Endothelial cell of umbilical vein (primary cell): ENCODE results near the gene CCDC66. TPM values are rescaled to one million over a fixed set of nuclear protein-coding genes. Genes with fewer than 3 reads are reported as not detected.

Source experiments
- BruUV-seq: library from RNA; stranded (reverse); fragments of 400-500 nt; replicated peaks from 2 replicates; lab custom pipeline; 2021; lab: Mats Ljungman, UMichigan
- CTCF ChIA-PET: fragments of 300-600, 350-600 bp; sonication (Branson Sonifier 250); formaldehyde crosslinking; loops from one replicate; lab custom pipeline; 2021; ENCODE audit warnings: antibody characterized with exemption, inconsistent platforms; lab: Charles Lee
- POLR2A ChIA-PET: fragments of 300-600, 350-600 bp; sonication (Branson Sonifier 250); formaldehyde crosslinking; loops from one replicate; lab custom pipeline; 2021; ENCODE audit warnings: antibody characterized with exemption, inconsistent platforms; lab: Charles Lee
- DNase-seq: peaks from one replicate; pipeline ENCODE4 v3.0.0-alpha.2; 2011; ENCODE audit warnings: low read depth, low spot score
- FAIRE-seq: peaks from 2 replicates; lab custom pipeline; 2011; peaks lifted over from hg19 to GRCh38; lab: Jason Lieb, UNC
- H2AFZ ChIP-seq: 2 replicates; pipeline ENCODE4 v1.6.0; 2012; ENCODE audit warnings: low read depth, low read length, control low read depth, inconsistent platforms
- H3K27ac ChIP-seq: 2 replicates; pipeline ENCODE4 v1.5.1; 2011; ENCODE audit warnings: low read depth, mild to moderate bottlenecking, control low read depth, low read length, moderate library complexity; ENCODE audit not compliant: insufficient read depth
- H3K27me3 ChIP-seq, 2 experiments: 2 replicates each; pipeline versions ENCODE4 v1.6.0 to v1.6.1; 2011; ENCODE audit warnings: low read length in 2 of 2, mixed read lengths in 1 of 2; ENCODE audit not compliant: control insufficient read depth in 2 of 2, insufficient read depth in 2 of 2
- H3K36me3 ChIP-seq, 2 experiments: 2 replicates in 1 of 2; 3 replicates in 1 of 2; pipeline ENCODE4 v1.5.1; 2011; ENCODE audit warnings: low read length in 2 of 2, mild to moderate bottlenecking in 1 of 2, moderate library complexity in 1 of 2; ENCODE audit not compliant: control insufficient read depth in 2 of 2, insufficient read depth in 2 of 2; ENCODE audit errors: extremely low read depth in 1 of 2
- H3K4me1 ChIP-seq: 3 replicates; pipeline ENCODE4 v1.5.1; 2011; ENCODE audit warnings: mild to moderate bottlenecking, low read length; ENCODE audit not compliant: control insufficient read depth, insufficient read depth; ENCODE audit errors: extremely low read depth
- H3K4me2 ChIP-seq: 2 replicates; pipeline ENCODE4 v1.6.1; 2011; ENCODE audit warnings: low read length, control low read depth, mixed read lengths; ENCODE audit not compliant: insufficient read depth
- H3K4me3 ChIP-seq, 3 experiments: fragments of 200-600 bp in 1 of 3; sonication (generic), shearing (Covaris generic) in 1 of 3; replicated peaks in 1 of 3; 2 replicates each; pipeline ENCODE4 v1.5.1; 2011 to 2016; ENCODE audit warnings: control low read depth in 3 of 3, low read length in 3 of 3, mild to moderate bottlenecking in 2 of 3, inconsistent platforms in 1 of 3, low read depth in 1 of 3, moderate library complexity in 1 of 3; ENCODE audit not compliant: insufficient read depth in 1 of 3
- H3K79me2 ChIP-seq: 2 replicates; pipeline ENCODE4 v1.6.0; 2012; ENCODE audit warnings: low read length, inconsistent platforms; ENCODE audit not compliant: control insufficient read depth, insufficient read depth
- H3K9ac ChIP-seq: replicated peaks from 2 replicates; pipeline ENCODE3; 2011; ENCODE audit warnings: low read length, control low read depth; ENCODE audit not compliant: insufficient read depth; ENCODE audit errors: extremely low read depth
- H3K9me1 ChIP-seq: replicated peaks from 3 replicates; pipeline ENCODE4 v1.6.0; 2011; ENCODE audit warnings: mild to moderate bottlenecking, low read length; ENCODE audit not compliant: control insufficient read depth, insufficient read depth; ENCODE audit errors: extremely low read depth
- H3K9me3 ChIP-seq: replicated peaks from 2 replicates; pipeline ENCODE4 v1.5.1; 2012; ENCODE audit warnings: low read length, inconsistent platforms; ENCODE audit not compliant: control insufficient read depth, insufficient read depth
- H4K20me1 ChIP-seq: replicated peaks from 2 replicates; pipeline ENCODE3; 2011; ENCODE audit warnings: mild to moderate bottlenecking, low read length; ENCODE audit not compliant: control insufficient read depth, insufficient read depth; ENCODE audit errors: extremely low read depth
- EZH2 ChIP-seq: IDR thresholded peaks from 2 replicates; pipeline ENCODE4 v1.6.1; 2012; ENCODE audit warnings: borderline replicate concordance, low read depth, mild to moderate bottlenecking, moderate library complexity, low read length, inconsistent platforms; ENCODE audit not compliant: severe bottlenecking
- FOS ChIP-seq: IDR thresholded peaks from 2 replicates; pipeline ENCODE4 v1.6.1; 2011; ENCODE audit warnings: mild to moderate bottlenecking, low read length, moderate library complexity, borderline replicate concordance; ENCODE audit not compliant: insufficient read depth
- GATA2 ChIP-seq: IDR thresholded peaks from 2 replicates; pipeline ENCODE4 v1.7.0; 2011; ENCODE audit warnings: low read depth, mild to moderate bottlenecking, moderate library complexity, mixed read lengths, low read length; ENCODE audit not compliant: insufficient read length, insufficient read depth
- JUN ChIP-seq: IDR thresholded peaks from 2 replicates; pipeline ENCODE4 v1.6.1; 2011; ENCODE audit warnings: borderline replicate concordance, low read depth; ENCODE audit not compliant: insufficient read length, insufficient read depth
- MYC ChIP-seq: IDR thresholded peaks from one replicate; pipeline ENCODE4 v1.6.1; 2011; ENCODE audit warnings: mild to moderate bottlenecking, low read depth, low read length
- POLR2A ChIP-seq: IDR thresholded peaks from 2 replicates; pipeline ENCODE4 v1.6.1; 2012; ENCODE audit warnings: low read depth, mild to moderate bottlenecking, control low read depth, low read length
- POLR2AphosphoS5 ChIP-seq: IDR thresholded peaks from 2 replicates; pipeline ENCODE4 v1.6.1; 2012; ENCODE audit warnings: low read depth, mild to moderate bottlenecking, control low read depth, low read length, moderate library complexity; ENCODE audit not compliant: insufficient read depth
- dilution Hi-C: fragments of 300-500 bp; cut with MboI; formaldehyde crosslinking; loops from one replicate; pipeline ENCODE4 v1.15.0; 2019; ENCODE audit warnings: low sequenced_read_pairs; ENCODE audit not compliant: extremely low pct_ligation_motif_present
- intact Hi-C: fragments of 100-400 bp; cut with micrococcal nuclease; formaldehyde crosslinking; loops from one replicate; pipeline ENCODE4 v1.10.0; 2022
- polyA plus RNA-seq, 4 experiments: library from polyadenylated mRNA; depleted of rRNA in 3 of 4; stranded (reverse) in 3 of 4; unstranded in 1 of 4; fragments of >200 nt; gene quantifications; 2 replicates each; pipeline versions ENCODE4 v1.2.1 to v1.2.3, GENCODE V29; 2011 to 2012; ENCODE audit warnings: missing spikeins in 1 of 4
- total RNA-seq: library from RNA; stranded (reverse); gene quantifications from 2 replicates; pipeline ENCODE4 v1.2.3, GENCODE V29; 2021
- TF ChIP-seq, protein P1 (sequence below): IDR thresholded peaks from 2 replicates; pipeline ENCODE4 v1.6.1; 2011; ENCODE audit not compliant: insufficient read depth, insufficient read length
- TF ChIP-seq, protein P2 (sequence below), 2 donors: IDR thresholded peaks; 1 replicate in 1 of 2; 2 replicates in 1 of 2; pipeline ENCODE4 v1.5.1; 2011; ENCODE audit warnings: low read length in 2 of 2, mild to moderate bottlenecking in 2 of 2, moderate library complexity in 2 of 2, control low read depth in 1 of 2, inconsistent platforms in 1 of 2, low read depth in 1 of 2; ENCODE audit not compliant: insufficient read depth in 1 of 2; ENCODE audit errors: extremely low read depth in 1 of 2

The CCDC66 gene
- total and polyA plus RNA-seq, 2 donors (not counting 3 experiments of a cell fraction or from before 2014, with no cell fraction given) = 5.0 to 20.7 TPM

DNA sequence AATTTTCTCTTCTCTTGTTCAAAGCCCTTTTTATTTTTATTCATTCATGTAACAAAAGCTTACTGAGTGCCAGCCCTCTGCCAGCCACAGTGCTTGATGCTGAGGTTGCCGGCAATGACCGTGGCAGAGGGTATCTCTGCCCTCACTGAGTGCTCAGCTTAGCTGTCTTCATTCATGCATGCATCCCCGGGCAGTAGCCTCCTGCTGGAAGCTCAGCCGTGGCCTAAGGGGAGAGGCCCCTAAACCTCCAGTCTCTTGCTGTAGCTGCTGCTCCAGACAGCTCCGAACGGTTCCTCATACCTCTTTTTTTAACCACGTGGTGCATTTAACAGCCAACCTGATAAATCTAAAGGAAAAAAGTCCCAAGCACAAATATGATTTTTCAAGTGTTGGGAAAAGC, 34.6 kb upstream of the CCDC66 start:
- H3K36me3 ChIP-seq = no peaks in the 10 kb centered on the region
- DNase-seq (no peak), FAIRE-seq (no peak)
- no peak overlapping the region for H3K27ac ChIP-seq
- peaks cover 8 to 10% of the 10 kb centered on the region in 2 experiments for H3K27me3 ChIP-seq
- H3K4me2 ChIP-seq = no peak overlapping the region
- TF ChIP-seq MYC (no peak), FOS (no peak), GATA2 (no peak), EZH2 (no peak), JUN (no peak), POLR2A (no peak), POLR2AphosphoS5 (no peak)
- TF ChIP-seq, protein P1, sequence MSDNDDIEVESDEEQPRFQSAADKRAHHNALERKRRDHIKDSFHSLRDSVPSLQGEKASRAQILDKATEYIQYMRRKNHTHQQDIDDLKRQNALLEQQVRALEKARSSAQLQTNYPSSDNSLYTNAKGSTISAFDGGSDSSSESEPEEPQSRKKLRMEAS = no peak
- TF ChIP-seq, protein P2, sequence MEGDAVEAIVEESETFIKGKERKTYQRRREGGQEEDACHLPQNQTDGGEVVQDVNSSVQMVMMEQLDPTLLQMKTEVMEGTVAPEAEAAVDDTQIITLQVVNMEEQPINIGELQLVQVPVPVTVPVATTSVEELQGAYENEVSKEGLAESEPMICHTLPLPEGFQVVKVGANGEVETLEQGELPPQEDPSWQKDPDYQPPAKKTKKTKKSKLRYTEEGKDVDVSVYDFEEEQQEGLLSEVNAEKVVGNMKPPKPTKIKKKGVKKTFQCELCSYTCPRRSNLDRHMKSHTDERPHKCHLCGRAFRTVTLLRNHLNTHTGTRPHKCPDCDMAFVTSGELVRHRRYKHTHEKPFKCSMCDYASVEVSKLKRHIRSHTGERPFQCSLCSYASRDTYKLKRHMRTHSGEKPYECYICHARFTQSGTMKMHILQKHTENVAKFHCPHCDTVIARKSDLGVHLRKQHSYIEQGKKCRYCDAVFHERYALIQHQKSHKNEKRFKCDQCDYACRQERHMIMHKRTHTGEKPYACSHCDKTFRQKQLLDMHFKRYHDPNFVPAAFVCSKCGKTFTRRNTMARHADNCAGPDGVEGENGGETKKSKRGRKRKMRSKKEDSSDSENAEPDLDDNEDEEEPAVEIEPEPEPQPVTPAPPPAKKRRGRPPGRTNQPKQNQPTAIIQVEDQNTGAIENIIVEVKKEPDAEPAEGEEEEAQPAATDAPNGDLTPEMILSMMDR (IDR thresholded peaks at IDR 0.05; ENCODE audit: extremely low read depth in 1 of 2, insufficient read depth in 1 of 2, low read depth in 1 of 2, low read length in 2 of 2) = no peak
- no peak overlapping the region for H2AFZ ChIP-seq
- dilution Hi-C loops = no loop called here
- intact Hi-C loops = no loop called here
- no peaks in the 10 kb centered on the region for H4K20me1 ChIP-seq
- H3K9me1 ChIP-seq = no peaks in the 10 kb centered on the region
- H3K9ac ChIP-seq = no peak overlapping the region
- ChIA-PET POLR2A (no interaction called here), CTCF (no interaction called here)
- BruUV-seq = no TSS peak
- no peaks in the 10 kb centered on the region for H3K79me2 ChIP-seq
- no peaks in the 10 kb centered on the region for H3K9me3 ChIP-seq
- H3K4me1 ChIP-seq = no peaks in the 10 kb centered on the region
- no peak overlapping the region for H3K4me3 ChIP-seq
